Type B pancreatic cell (in vitro differentiated cells): ENCODE results near the gene TBC1D32. TPM values are rescaled to one million over a fixed set of nuclear protein-coding genes. Genes with fewer than 3 reads are reported as not detected.
A peak's percentile ranks its signal among the peaks of the same experiment; 100 is the strongest.
"Not testable (repeated sequence)": the region's sequence is repeated elsewhere in the genome, so short reads cannot be mapped to it uniquely, and the experiment has no call there.

Source experiments
- DNase-seq: peaks from one replicate; pipeline ENCODE4 v3.0.0; 2021; ENCODE audit warnings: mixed read lengths; ENCODE audit not compliant: unreplicated experiment; ENCODE audit errors: extremely low spot score
- H3K27ac Mint-ChIP-seq: 2 replicates; pipeline ENCODE4 v1.8.0; 2021; ENCODE audit warnings: mild to moderate bottlenecking, mixed read lengths
- H3K27me3 Mint-ChIP-seq: 2 replicates; pipeline ENCODE4 v1.8.0; 2021; ENCODE audit warnings: mixed read lengths
- H3K36me3 Mint-ChIP-seq: 2 replicates; pipeline ENCODE4 v1.8.0; 2021; ENCODE audit warnings: mixed read lengths
- H3K4me1 Mint-ChIP-seq: one replicate; pipeline ENCODE4 v1.8.0; 2021; ENCODE audit warnings: mixed read lengths; ENCODE audit not compliant: unreplicated experiment
- H3K4me3 Mint-ChIP-seq: 2 replicates; pipeline ENCODE4 v1.8.0; 2021; ENCODE audit warnings: mild to moderate bottlenecking, mixed read lengths
- H3K9me3 Mint-ChIP-seq: 2 replicates; pipeline ENCODE4 v1.8.0; 2021; ENCODE audit warnings: mixed read lengths
- total RNA-seq: library from RNA; stranded (reverse); gene quantifications from 2 replicates; pipeline ENCODE4 v1.2.1, GENCODE V29; 2021; ENCODE audit warnings: low replicate concordance
- TF ChIP-seq, protein P1 (sequence below): fragments of 200-600 bp; sonication (generic); conservative IDR thresholded peaks from 2 replicates; pipeline ENCODE4 v1.5.0; 2021; ENCODE audit warnings: antibody characterized with exemption, mild to moderate bottlenecking

Gene TBC1D32
- total RNA-seq, 1 donor from 2014 or later = 12.4 TPM

- H3K9me3 Mint-ChIP-seq = peaks cover 6% of the 10 kb centered on the region
- H3K4me1 Mint-ChIP-seq = peaks cover 28% of the 10 kb centered on the region
- DNase-seq = no peak
- no peaks in the 10 kb centered on the region for H3K27me3 Mint-ChIP-seq
- peak overlapping the region; percentile 100 for H3K27ac Mint-ChIP-seq
- H3K36me3 Mint-ChIP-seq = no peaks in the 10 kb centered on the region
- H3K4me3 Mint-ChIP-seq = peak overlapping the region; percentile 99
- TF ChIP-seq, protein P1, sequence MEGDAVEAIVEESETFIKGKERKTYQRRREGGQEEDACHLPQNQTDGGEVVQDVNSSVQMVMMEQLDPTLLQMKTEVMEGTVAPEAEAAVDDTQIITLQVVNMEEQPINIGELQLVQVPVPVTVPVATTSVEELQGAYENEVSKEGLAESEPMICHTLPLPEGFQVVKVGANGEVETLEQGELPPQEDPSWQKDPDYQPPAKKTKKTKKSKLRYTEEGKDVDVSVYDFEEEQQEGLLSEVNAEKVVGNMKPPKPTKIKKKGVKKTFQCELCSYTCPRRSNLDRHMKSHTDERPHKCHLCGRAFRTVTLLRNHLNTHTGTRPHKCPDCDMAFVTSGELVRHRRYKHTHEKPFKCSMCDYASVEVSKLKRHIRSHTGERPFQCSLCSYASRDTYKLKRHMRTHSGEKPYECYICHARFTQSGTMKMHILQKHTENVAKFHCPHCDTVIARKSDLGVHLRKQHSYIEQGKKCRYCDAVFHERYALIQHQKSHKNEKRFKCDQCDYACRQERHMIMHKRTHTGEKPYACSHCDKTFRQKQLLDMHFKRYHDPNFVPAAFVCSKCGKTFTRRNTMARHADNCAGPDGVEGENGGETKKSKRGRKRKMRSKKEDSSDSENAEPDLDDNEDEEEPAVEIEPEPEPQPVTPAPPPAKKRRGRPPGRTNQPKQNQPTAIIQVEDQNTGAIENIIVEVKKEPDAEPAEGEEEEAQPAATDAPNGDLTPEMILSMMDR = no peak
Measured at GRCh38 chr6:121335087-121336008, 1.1 kb upstream of the TBC1D32 start.

GRCh38 chr6:121333694-121334093 is 586 bp downstream of the TBC1D32 start:
- DNase-seq, H3K36me3 Mint-ChIP-seq, H3K9me3 Mint-ChIP-seq, H3K27ac Mint-ChIP-seq, H3K27me3 Mint-ChIP-seq: not testable (repeated sequence)
- peak overlapping the region; percentile 99 for H3K4me3 Mint-ChIP-seq
- peaks cover 28% of the 10 kb centered on the region for H3K4me1 Mint-ChIP-seq

- DNase-seq = no peak
- TF ChIP-seq, protein P1 = no peak
- peak overlapping the region; percentile 69 for H3K27ac Mint-ChIP-seq
- no peaks in the 10 kb centered on the region for H3K36me3 Mint-ChIP-seq
- peak overlapping the region; percentile 77 for H3K4me3 Mint-ChIP-seq
- H3K4me1 Mint-ChIP-seq = peaks cover 28% of the 10 kb centered on the region
- H3K9me3 Mint-ChIP-seq = peaks cover 6% of the 10 kb centered on the region
- H3K27me3 Mint-ChIP-seq = no peaks in the 10 kb centered on the region
Measured at GRCh38 chr6:121333196-121333595, 1.1 kb downstream of the TBC1D32 start.

DNA sequence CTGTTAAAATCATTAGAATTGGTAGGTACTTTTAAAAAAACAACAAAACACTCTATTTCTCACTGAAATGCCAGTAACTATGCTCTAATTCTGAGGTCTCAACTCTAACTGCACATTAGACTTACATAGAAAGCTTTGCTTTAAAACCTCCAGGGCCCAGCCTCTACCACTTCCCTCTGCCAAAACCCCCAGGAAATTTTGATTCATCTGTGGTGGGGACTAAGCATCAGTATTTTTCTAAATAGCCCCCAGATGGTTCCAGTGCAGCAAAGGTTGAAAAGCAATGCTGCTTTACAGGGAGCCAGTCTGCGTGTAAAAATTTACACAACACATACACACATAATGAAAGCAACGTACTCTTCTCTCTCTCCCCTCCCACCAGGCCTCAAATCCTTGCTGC is 3.8 kb downstream of the TBC1D32 start:
- H3K27me3 Mint-ChIP-seq = no peaks in the 10 kb centered on the region
- H3K9me3 Mint-ChIP-seq = peaks cover 6% of the 10 kb centered on the region
- no peak for DNase-seq
- no peak overlapping the region for H3K4me3 Mint-ChIP-seq
- H3K27ac Mint-ChIP-seq = no peak overlapping the region
- TF ChIP-seq, protein P1 = no peak
- peaks cover 4% of the 10 kb centered on the region for H3K36me3 Mint-ChIP-seq
- peaks cover 28% of the 10 kb centered on the region for H3K4me1 Mint-ChIP-seq

DNA sequence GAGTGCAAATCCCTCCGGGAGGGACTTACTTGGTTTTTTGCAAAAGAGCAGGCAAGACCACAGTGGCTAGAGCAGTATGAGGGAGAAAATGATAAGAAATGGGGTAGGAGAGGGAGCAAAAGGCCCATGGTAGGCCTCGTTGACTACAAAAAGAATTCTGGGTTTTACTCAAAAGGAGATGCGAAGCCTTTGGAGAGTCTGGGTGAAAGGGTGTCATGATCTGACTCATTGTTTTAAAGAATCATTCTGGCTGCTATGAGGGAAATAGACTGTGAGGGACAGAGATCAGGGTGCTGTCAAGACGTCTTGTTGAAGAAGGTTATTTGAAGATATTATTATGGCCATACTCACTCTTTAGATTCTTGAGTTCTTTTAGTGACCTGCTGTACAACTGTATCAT is 13.0 kb downstream of the TBC1D32 start:
- Mint-ChIP-seq H3K27ac (no peak overlapping the region), H3K27me3 (no peaks in the 10 kb centered on the region), H3K4me1 (no peaks in the 10 kb centered on the region), H3K9me3 (no peaks in the 10 kb centered on the region), H3K36me3 (peaks cover 6% of the 10 kb centered on the region), H3K4me3 (no peak overlapping the region)
- no peak for DNase-seq
- TF ChIP-seq, protein P1 = no peak

- Mint-ChIP-seq H3K9me3 (no peaks in the 10 kb centered on the region), H3K36me3 (no peaks in the 10 kb centered on the region), H3K4me3 (no peak overlapping the region), H3K27ac (no peak overlapping the region), H3K27me3 (no peaks in the 10 kb centered on the region), H3K4me1 (no peaks in the 10 kb centered on the region)
- no peak for DNase-seq
- TF ChIP-seq, protein P1 = no peak
Measured at GRCh38 chr6:121319603-121320002, 14.7 kb downstream of the TBC1D32 start.
